Stimulated activated CD4-positive, alpha-beta T cell treated with anti-CD3 and anti-CD28 coated beads, Interleukin-15, amount 100 ng/mL, for 24 hours (primary cell): ENCODE results near the gene CRYBA1.
A peak's percentile ranks its signal among the peaks of the same experiment; 100 is the strongest.
"Not testable (repeated sequence)": the region's sequence is repeated elsewhere in the genome, so short reads cannot be mapped to it uniquely, and the experiment has no call there.

ENCODE experiments used
- DNase-seq: peaks from one replicate; pipeline ENCODE4 v3.0.0-alpha.2; 2020

CRYBA1 gene

DNA sequence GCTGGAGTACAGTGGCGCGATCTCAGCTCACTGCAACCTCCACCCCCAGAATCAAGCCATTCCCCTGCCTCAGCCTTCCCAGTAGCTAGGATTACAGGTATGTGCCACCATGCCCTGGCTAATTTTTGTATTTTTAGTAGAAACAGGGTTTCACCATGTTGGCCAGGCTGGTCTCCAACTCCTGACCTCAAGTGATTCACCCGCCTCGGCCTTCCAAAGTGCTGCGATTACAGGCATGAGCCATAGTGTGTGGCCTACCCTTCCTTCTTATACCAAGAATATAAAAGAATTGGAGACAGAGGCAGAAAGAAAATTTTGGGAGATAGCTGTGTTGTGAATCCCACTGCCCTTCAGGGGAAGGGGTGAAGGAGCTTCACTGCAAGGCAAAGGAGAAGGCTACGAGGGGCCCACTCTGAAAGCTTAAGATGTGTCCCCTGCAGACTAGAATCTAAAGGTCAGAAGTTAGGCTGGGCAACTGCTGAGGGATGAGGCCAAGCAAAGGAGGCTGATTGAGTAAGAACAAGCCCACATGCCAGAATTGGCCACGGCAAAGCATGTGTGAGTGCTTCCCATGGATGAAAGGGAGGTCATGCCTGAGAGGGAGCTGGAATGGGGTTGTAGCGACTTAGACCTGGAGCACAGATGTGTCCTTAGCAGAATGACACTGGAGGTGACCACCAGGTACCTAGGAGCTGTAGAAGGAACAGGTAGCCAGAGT is 8.4 kb upstream of the CRYBA1 start:
- no peak for DNase-seq

DNA sequence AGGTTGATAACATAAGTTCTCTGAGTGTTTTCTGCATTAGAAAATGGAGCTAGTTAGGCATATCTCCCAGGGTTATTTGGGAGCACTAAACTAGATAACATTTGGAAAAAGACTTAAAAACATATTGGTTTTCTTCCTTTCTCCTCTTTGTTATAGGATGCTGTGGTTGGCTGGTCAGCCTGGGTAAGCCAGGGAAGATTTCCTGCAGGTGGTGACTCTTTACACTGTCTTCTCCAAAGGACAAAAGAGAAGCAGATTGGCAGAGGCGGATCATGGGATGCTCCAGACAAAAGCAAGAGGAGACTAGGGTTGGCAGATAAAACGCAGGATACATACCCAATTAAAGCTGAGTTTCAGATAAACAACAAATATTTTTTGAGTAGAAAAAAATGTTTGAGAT is 6.2 kb upstream of the CRYBA1 start:
- DNase-seq, result no peak

DNA sequence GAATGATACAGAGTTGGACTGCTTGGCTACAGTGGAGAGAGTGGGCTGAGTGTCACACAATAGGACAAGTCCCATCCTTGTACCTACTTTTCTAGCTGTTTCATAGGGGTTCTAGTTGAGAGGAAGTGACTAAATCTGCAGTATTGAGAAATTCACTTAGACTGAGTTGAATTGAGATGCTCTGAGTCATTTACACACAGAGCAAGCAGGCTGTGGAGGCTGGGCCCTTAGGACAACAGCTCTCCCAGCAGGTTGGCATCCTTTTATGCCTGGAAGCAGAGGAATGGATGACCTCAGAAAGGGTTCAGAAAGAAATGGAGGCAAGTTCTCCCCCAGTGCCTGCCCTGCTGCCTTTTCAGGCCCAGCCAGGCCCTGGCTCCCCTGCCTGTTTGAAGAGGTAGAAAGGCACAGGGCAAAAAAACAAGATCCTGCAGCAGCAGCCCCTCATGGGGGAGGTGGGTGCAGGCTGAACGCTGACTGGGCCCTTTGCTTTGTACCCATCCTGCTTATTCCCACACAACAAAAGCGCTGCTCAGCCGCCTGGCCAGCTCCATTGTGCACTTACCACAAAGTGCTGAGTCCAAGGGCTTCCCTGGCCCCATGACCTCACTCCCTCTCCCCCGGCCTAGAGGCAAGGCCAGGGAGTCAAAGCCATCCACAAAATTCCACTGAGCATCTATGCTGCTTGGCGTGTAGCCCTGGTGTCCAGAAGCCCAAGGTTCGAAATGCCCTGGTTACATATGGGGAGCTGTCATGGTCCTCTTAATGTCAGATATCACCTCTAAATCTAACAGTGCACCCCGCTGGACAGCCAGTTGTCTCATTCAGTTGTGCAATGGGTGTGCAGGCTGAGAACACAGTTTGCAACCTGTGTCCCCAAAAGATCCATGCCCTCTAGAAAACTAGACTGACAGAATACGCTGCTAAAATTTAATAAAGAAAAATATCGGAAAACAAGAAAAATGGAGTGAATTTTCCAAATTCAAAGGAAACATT is 5.4 kb upstream of the CRYBA1 start:
- DNase-seq, result peak; percentile 31

DNA sequence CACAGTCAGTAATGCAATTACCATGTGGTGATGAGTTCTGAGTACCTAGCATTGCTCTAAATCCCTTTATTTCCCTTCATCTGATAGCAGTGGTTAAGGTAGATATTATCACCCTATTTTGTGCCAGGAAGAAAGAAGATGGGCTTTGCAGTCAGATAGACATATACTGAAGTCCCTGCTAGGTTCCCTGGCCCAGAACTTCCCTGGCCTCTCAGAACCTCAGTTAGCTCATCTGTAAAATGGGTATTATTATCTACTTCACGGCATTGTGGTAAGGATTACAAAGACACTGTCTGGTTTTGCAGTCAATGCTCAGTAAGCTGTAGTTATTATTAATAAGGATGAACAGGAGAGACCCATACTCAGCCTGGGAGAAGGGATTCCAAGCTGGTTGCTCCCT is 4.6 kb upstream of the CRYBA1 start:
- DNase-seq, result no peak

DNA sequence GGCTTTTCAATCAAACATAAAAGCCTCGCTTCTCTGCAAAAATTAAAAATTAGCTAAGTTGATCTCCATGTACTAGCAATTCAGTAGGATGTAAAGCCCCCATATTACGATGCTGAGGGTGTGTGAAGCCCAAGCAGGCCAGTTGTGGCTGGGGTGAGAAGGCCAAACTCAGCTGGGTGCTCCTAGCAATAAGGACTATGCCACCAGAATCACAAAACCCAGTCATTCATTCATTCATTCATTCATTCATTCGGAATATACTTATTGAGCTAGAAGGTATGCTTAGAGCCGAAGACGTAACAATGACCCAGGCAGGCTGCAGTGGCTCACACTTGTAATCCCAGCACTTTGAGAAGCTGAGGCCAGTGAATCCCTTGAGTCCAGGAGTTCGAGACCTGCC is 3.9 kb upstream of the CRYBA1 start:
- DNase-seq, result no peak

DNA sequence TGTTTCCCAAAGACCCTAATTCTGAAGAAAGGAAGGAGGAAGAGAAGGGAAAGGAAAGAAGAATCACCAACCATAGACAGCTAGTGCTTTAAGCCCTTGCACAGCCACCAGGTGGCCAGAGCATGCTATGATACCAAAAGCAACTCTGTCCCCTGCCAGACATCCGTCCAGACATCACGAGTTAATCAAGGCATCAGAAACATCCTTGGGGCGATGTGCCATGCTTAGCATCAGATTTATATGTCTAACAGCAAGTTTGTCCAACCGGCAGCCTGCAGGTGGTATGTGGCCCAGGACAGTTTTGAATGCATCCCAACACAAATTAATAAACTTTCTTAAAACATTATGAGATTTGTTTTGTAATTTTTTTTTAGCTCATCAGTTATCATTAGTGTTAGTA is 2.9 kb upstream of the CRYBA1 start:
- DNase-seq, result no peak

DNA sequence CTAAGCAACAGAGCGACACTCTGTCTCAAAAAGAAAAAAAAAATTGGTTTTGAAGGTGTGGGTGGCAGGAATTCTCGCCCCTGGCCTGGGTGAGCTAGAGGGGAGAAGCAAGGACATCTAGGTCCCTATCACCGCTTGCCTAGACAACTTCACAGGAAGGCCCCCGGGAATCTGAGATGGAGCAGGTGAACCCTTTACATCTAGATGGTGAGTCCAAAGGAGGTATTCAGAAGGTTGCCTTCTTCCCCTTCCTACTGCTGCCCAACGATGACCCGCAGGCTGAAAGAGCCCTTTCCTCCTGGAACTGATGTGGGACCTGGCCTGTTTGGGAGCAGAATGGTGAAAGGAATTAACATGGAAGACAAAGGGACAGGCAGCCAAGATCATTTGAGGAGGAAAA is 1.3 kb upstream of the CRYBA1 start:
- no peak for DNase-seq

DNA sequence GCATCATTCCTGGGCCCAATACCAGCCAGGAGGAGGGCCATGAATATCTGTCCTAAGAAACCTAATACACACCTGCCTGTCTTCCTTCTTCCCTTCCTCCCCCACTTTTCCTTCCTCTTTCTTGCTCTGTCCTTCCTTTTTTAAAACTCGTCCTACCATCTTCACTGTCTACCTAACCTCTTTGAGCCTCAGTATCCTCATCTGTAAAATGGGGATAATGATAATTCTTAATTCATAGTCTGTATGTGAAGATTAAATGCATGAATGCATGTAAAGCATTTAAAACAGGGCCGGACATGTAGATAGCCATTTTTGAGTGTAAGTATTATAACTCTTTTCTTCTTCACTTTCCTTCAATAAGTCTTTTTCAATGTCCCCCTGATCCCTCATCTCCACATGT is 560 bp downstream of the CRYBA1 start:
- no peak for DNase-seq

DNA sequence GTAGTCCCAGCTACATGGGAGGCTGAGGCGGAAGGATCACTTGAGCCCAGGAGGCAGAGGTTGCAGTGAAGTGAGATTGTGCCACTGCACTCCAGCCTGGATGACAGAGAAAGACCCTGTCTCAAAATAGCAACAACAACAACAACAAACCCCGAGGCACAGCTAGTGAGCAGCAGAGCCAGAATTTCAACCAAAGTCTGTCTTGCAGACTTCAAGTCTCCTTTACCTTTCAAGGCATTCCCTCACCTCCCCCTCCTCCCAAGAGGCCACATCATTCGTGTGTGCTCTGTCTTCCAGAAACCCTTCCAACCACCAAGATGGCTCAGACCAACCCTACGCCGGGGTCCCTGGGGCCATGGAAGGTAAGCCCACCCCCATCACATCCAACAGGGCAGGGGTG is 2.2 kb downstream of the CRYBA1 start:
- no peak for DNase-seq

DNA sequence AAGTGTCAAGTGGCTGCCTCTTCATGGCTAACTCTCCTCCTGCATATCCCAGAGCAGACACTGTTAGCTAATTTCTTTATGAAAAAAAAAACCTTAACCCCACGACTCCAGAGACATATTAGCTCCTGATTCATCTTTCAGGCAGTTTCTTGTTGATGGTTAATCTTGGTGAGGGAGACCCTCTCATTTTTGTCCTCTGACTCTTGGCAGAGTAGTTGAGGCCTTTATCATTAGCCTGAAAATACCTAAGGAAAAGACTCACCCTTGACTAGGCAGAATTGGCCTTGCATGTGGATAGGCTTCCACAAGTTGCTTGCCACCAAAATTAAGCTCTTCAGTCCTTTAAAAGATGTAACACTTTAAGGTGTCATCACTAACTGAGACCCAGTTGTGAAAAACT is 4.0 kb downstream of the CRYBA1 start:
- no peak for DNase-seq

DNA sequence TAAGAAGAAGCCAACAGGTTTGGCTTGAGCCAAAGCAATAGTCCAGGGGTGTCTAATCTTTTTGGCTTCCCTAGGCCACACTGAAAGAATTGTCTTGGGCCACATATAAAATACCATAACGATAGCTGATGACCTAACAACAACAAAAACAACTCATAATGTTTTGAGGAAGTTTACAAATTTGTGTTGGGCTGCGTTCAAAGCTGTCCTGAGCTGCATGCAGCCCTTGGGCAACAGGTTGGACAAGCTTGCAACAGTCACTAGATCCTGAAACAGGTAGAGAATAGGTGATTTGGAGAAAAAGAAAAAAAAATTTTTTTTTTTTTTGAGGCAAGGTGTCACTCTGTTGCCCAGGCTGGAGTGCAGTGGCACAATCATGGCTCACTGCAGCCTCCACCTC is 4.5 kb downstream of the CRYBA1 start:
- no peak for DNase-seq

DNA sequence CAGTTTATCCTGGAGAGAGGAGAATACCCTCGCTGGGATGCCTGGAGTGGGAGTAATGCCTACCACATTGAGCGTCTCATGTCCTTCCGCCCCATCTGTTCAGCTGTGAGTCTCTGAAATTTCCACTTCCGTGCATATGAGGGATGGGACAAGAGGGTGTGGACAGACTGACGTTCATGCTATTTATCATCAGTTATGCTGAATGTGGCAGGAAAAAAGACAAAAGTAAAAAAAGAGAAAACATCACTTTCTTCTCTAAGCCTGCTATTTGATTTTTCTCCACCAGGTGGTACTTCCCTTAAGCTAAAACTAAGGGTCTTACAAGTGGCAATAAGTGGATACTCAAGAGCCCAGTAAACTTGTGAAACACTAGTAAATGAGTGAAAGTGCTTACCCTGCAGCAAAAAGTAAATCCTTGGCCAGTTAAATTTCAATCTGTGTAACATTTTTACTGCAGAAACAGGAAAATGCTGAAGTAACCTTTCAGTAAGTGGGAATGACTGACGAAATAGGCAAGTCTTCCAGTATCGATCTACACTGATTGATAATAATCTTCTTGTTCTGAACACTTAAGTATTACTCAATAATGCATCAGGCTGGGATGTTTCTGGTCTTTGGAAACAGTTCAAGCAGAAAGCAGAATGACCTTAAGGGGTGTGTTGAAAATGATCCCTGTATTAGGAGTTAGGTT is 5.6 kb downstream of the CRYBA1 start:
- DNase-seq, result no peak

DNA sequence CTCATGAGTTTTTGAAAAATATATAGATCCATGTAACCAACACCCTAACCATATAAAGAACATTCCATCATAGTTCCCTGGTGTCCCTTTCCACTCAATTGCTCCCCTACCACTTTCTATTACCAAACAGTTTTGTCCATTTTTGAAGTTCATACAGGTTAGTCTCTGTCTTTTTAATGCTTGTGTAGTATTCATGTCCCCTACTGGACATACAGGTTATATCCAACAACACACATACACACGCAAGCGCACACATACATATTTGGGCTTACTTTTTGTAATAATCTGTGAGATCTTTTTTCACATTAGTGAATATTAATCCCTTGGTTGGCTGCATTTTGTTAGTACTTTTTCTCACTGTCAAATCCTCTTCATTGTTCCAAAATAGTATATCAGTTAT is 6.4 kb downstream of the CRYBA1 start:
- no peak for DNase-seq

DNA sequence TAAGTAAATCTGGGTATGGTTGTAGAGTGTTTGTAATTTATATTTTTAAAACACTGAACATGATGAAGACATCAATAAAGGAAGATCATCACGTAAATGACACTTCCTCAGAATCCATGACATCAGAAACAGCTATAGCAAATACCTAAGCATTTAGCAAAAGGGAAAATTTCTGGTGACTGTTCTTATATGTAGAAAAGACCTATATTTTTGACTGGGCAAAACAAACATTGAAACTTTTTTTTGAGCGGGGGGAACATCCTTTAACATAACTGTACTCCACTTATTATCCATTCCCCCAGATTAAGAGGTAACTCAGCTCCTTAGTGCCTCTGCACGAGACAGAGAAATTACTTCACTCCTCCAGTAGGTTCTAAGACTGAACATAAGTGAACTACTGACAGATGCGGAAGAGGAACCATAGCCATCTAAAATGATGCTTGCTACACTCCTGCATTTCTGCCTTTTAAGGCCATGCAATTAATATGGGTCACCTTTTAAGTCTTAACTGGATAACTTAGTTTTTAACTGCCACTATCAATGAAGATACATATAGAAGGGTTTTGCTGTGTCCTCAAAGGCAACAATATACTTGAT is 9.4 kb downstream of the CRYBA1 start:
- DNase-seq, result no peak

DNA sequence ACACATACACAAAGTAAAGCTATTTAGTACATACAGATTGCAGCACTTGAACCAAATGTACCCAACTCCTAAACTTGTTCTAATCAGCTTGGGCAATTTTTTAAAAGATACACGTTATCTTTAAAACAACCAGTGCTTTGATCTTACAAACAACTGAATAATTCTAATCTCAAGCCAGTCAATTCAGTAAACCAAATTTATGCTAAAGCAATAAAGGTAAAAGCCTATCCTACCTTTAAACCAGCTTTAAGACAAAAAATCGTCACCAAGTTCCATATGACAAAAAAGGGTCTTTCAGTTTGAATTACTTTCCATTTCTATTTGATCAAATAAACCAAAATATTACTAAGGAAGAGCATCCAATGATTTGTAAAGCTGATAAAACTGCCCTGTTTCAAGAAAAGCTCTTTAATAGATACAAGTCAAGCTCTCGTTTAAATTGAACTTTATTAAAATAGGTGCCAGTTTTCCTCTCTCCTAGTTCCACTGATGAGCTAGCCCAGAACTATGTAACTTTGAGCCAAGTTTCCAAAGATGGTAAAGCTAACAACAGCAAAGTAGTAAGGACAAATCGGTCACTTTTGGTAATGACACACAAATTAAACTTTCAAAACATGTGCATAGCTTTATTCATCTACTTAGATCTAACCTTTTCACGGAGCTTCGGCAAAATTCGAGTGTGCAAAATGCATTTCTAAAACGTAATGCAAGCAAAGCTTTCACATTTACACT is 10.2 kb downstream of the CRYBA1 start:
- DNase-seq, result no peak

DNA sequence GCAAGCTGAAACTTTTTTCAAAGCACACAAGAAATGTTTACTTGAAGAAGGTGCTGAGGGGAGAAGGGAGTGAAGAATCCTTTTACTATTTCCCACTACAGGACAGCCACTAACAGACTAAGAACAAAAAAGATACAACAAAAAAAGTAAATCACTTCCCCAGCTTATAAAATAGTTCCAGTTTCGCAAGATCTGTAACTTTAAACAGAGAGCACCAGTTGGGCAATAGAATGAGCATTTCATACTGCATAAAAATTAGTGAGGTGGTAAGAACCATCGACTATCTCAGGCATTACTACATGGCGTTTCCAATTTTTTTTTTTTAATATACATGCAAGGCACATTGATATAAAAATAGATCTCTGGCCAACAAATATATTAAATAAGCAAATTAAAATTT is 11.1 kb downstream of the CRYBA1 start:
- DNase-seq, result no peak

DNA sequence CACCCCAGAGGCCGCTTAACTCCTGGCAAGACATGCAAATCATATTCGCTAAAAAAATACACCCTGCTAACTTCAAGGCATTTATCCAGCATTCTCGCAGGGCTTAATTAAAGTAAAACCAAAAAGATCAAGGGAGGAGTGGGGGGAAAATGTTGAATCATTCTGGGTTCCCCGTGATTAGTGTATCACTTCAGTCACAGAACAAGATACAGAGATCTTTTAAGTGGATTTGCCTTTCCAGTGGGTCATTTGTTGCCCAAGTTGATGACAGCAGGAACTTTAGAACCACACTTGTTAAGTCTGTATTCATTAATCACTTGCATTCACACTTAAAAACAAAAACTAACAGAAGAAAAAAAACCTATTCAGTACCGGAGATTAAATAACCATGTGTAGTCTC is 17.3 kb downstream of the CRYBA1 start:
- DNase-seq, result no peak

DNA sequence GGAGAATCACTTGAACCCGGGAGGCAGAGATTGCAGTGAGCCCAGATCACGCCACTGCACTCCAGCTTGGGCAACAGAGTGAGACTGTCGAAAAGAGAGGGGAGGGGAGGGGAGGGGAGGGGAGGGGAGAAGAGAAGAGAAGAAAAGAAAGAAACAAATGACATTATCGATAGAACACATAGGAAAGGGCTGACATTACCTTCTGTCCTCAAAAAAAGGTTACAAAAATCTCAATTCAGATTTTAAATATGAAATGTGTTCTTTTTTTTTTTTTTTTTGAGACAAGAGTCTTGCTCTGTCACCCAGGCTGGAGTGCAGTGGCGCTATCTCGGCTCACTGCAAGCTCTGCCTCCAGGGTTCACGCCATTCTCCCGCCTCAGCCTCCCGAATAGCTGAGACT is 25.3 kb downstream of the CRYBA1 start:
- DNase-seq, result not testable (repeated sequence)

DNA sequence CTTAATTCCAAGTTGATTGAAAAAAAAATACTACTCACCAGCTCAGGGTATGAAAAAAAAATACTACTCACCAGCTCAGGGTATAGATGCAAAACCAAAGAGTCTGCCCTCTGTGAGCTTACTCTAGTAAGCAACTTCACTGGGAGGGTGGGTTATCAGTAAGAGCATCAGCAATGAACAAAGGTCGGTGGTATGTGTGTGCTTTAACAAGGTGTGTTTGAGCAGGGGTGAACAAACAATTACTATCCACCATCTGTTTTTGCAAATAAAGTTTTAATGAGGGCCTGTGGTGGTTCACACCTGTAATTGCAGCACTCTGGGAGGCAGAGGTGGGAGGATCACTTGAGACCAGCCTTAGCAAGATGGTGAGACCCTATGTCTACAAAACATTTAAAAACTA is 27.3 kb downstream of the CRYBA1 start:
- no peak for DNase-seq

DNA sequence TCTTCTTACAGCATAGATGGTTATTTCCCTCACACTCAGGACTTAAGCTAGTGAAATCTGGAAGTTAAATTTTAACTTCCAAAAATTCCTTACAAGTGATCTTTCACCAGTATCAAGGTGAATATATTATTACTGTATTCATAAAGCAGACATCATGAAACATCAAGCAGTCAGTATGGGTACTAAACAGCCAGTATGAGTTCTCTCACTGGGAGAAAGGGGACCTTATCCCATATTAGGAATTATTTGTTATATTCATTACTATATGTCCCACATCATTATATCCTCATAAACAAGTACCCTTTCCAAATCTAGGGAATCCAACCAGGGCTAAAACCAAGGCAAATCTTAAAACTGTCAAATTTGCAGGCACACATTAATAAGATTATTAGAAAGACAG is 32.0 kb downstream of the CRYBA1 start:
- DNase-seq, result no peak

DNA sequence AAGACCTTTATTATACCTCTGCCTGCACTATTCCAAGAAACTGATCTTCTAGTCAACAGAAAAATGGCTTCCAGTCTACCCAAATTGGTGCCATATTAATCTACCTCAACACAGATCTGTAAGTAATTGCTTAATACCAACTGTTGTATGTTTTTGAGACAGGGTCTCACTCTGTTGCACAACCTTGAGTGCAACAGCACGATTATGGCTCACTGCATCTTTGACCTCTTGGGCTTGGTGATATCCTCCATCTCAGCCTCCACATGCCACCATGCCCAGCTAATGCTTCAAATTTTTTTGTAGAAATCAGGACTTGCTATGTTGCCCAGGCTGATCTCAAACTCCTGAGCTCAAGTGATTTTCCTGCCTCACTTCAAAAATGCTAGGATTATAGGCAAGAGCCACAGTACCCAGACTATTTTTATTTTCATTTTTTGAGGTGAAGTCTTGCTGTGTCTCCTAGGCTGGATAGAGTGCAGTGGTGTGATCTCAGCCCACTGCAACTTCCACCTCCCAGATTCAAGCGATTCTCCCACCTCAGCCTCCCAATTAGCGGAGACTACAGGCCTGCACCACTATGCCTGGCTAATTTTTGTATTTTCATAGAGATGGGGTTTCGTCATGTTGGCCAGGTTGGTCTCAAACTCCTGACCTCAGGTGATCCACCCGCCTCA is 32.9 kb downstream of the CRYBA1 start:
- DNase-seq, result no peak

DNA sequence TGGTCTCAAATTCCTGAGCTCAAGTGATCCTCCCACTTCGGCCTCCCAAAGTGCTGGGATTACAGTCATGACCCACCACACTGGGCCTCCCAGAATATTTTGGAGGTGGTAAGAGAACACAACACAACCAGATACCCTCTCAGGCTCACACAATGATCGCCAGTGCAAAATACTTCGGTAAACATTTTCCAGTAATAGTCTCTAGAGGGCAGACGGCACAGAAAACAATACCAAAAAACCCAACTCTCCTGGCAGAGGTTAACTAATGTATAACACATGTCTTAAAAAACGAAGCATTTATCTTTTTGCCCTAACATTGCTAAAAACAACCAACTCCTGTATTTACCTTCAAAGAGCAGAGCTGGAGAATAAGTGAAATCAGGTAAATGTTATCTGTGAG is 36.8 kb downstream of the CRYBA1 start:
- no peak for DNase-seq
